ENCODE data around the gene KRTAP4-3. TPM values are rescaled to one million over a fixed set of nuclear protein-coding genes. Genes with fewer than 3 reads are reported as not detected.

Gene KRTAP4-3
- total and polyA plus RNA-seq, 2 of the 8 experiments (the other 6 are each of a cell fraction or from before 2014, with no cell fraction given) = not detected

- Histone ChIP-seq H2AK5ac (ENCODE audit: low read depth, low read length) (no peak overlapping the region), H3K27me3 (replicated peaks in 1 of 4; ENCODE audit: control insufficient read depth in 3 of 4, extremely low read depth in 1 of 4, insufficient read depth in 3 of 4, low read length in 3 of 4) (no peaks in the 10 kb centered on the region), H4K20me1 (replicated peaks in 1 of 2; ENCODE audit: control insufficient read depth in 1 of 2, insufficient read depth in 2 of 2, low read length in 2 of 2) (no peaks in the 10 kb centered on the region), H2AFZ (ENCODE audit: low read length) (no peak overlapping the region), H3K14ac (ENCODE audit: insufficient read length) (no peak overlapping the region), H3K9ac (replicated peaks in 1 of 4; ENCODE audit: extremely low read depth in 1 of 4, low read depth in 3 of 4, low read length in 3 of 4) (no peak overlapping the region), H3K36me3 (ENCODE audit: control insufficient read depth in 2 of 4, insufficient read depth in 4 of 4, low read length in 3 of 4) (no peaks in the 10 kb centered on the region), H3K18ac (ENCODE audit: extremely low read depth, low read length) (no peak overlapping the region), H3K27ac (ENCODE audit: low read depth, low read length) (no peak overlapping the region), H4K5ac (ENCODE audit: insufficient read length, low read depth, low read length) (no peak overlapping the region), H2BK120ac (replicated peaks; ENCODE audit: low read depth, low read length) (no peak overlapping the region), H3K79me2 (ENCODE audit: control insufficient read depth in 1 of 2, insufficient read depth in 2 of 2, low read length in 2 of 2) (no peaks in the 10 kb centered on the region), H2BK12ac (ENCODE audit: low read depth, low read length) (no peak overlapping the region), H3K4me1 (replicated peaks in 1 of 4; ENCODE audit: control insufficient read depth in 3 of 4, insufficient read depth in 4 of 4, low read length in 3 of 4) (no peaks in the 10 kb centered on the region), H3K4me2 (ENCODE audit: insufficient read depth in 1 of 2, low read depth in 2 of 2, low read length in 2 of 2) (no peak overlapping the region), H3K4me3 (ENCODE audit: extremely low read depth in 1 of 4, insufficient read depth in 2 of 4, low read depth in 3 of 4, low read length in 4 of 4) (no peak overlapping the region), H2BK20ac (ENCODE audit: low read length) (no peak overlapping the region), H2BK15ac (ENCODE audit: low read length) (no peak overlapping the region), H4K8ac (ENCODE audit: extremely low read depth, insufficient read depth, low read length) (no peak overlapping the region), H3K4ac (replicated peaks; ENCODE audit: insufficient read length, low read depth, low read length) (no peak overlapping the region), H3K79me1 (ENCODE audit: low read depth, low read length) (no peaks in the 10 kb centered on the region), H4K91ac (replicated peaks; ENCODE audit: insufficient read length, low read length) (no peak overlapping the region), H2BK5ac (ENCODE audit: low read depth, low read length) (no peak overlapping the region), H3K23ac (ENCODE audit: insufficient read length) (no peak overlapping the region), H3K23me2 (ENCODE audit: low read depth, low read length) (no peaks in the 10 kb centered on the region), H3K56ac (replicated peaks; ENCODE audit: insufficient read length, low read depth, low read length) (no peak overlapping the region), H3K9me3 (ENCODE audit: insufficient read depth in 2 of 2, low read depth in 1 of 2, low read length in 1 of 2) (0 out of 4 replicates have a peak, but pooled peaks cover 0 to 3% of the 10 kb centered on the region in 2 experiments)
- TF ChIP-seq POLR2AphosphoS5 (IDR thresholded peaks at IDR 0.05; ENCODE audit: low read depth, low read length) = no peak
- no peak for TF ChIP-seq TEAD4 (IDR thresholded peaks at IDR 0.05; ENCODE audit: low read depth, low read length)
- no peak for TF ChIP-seq KDM5A (IDR thresholded peaks at IDR 0.05; ENCODE audit: low read length)
- no peak for TF ChIP-seq SP4 (IDR thresholded peaks at IDR 0.05; ENCODE audit: low read length)
- no peak for TF ChIP-seq SIX5 (IDR thresholded peaks at IDR 0.05; ENCODE audit: low read depth, low read length)
- TF ChIP-seq CHD2 (IDR thresholded peaks at IDR 0.05; ENCODE audit: low read length) = no peak
- TF ChIP-seq CEBPB (IDR thresholded peaks at IDR 0.05; ENCODE audit: low read depth, low read length) = no peak
- no peak for TF ChIP-seq ASH2L (IDR thresholded peaks at IDR 0.05; ENCODE audit: low read length)
- no peak for TF ChIP-seq GTF2F1 (IDR thresholded peaks at IDR 0.05; ENCODE audit: borderline replicate concordance, low read depth, low read length)
- TF ChIP-seq BACH1 (IDR thresholded peaks at IDR 0.05; ENCODE audit: low read length) = no peak
- TF ChIP-seq EP300 (IDR thresholded peaks at IDR 0.05; ENCODE audit: borderline replicate concordance in 1 of 2, low read depth in 2 of 2, low read length in 2 of 2) = no peak
- FAIRE-seq = no peak
- no peak for DNase-seq (ENCODE audit: low read depth in 1 of 2, low spot score in 2 of 2)
- POLR2A ChIA-PET (ENCODE audit: partially characterized antibody) = no interaction called here
- CTCF ChIA-PET (ENCODE audit: partially characterized antibody) = no interaction called here
- WGBS, 2 experiments (ENCODE audit: extremely low coverage in 1 of 2, insufficient coverage in 1 of 2, insufficient read length in 1 of 2, insufficient replicate concordance in 2 of 2, low coverage in 1 of 2, low lambda C conversion rate in 2 of 2, missing lambda C conversion rate in 1 of 2) = 100% methylated on average over 1 of the region's 1 CpG; no CpG with 5 or more reads in 1 of the 2 experiments
Observed at GRCh38 chr17:41196068-41196467, 28.0 kb upstream of the KRTAP4-3 start.

Data from H1 (cell line).